Kidney epithelial cell (primary cell): Measurements from ENCODE around the gene LRCH2. TPM values are rescaled to one million over a fixed set of nuclear protein-coding genes. Genes with fewer than 3 reads are reported as not detected.

ENCODE experiments used
- DNase-seq: peaks from one replicate; pipeline ENCODE4 v3.0.0-alpha.2; 2010; ENCODE audit warnings: low read depth
- H3K27me3 ChIP-seq: 2 replicates; pipeline ENCODE4 v1.6.0; 2011; ENCODE audit warnings: low read length; ENCODE audit not compliant: control insufficient read depth, insufficient read depth
- H3K36me3 ChIP-seq: 2 replicates; pipeline ENCODE4 v1.5.1; 2011; ENCODE audit warnings: low read length; ENCODE audit not compliant: control insufficient read depth, insufficient read depth
- H3K4me3 ChIP-seq: 2 replicates; pipeline ENCODE4 v1.5.1; 2011; ENCODE audit warnings: low read depth, mild to moderate bottlenecking, control low read depth, low read length
- total RNA-seq: library from RNA; depleted of rRNA; stranded (reverse); fragments of >200 nt; gene quantifications from 2 replicates; pipeline ENCODE4 v1.2.3, GENCODE V29; 2015
- TF ChIP-seq, protein P1 (sequence below): IDR thresholded peaks from 2 replicates; pipeline ENCODE4 v1.5.1; 2011; ENCODE audit warnings: mild to moderate bottlenecking, moderate library complexity, low read length, control low read depth, inconsistent platforms; ENCODE audit not compliant: insufficient read depth, poor library complexity, severe bottlenecking

The LRCH2 gene
- total RNA-seq, 1 donor from 2014 or later = 3.7 TPM

DNA sequence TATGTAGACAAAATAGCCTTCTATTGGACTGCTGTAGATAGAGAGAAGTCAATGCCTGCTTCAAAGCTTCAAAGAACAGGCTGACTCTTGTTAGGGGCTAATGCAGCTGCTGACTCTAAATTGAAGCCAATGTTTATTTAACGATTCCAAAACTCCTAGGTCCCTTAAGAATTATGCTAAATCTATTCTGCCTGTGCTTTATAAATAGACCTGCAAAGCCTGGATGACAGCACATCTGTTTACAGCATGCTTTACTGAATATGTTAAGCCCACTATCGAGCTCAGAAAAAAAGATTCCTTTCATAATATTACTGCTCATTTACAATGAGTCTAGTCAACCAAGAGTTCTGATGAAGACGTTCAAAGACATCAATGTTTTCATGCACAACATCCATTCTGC lies 99.5 kb downstream of the LRCH2 start:
- no peak for DNase-seq
- Histone ChIP-seq H3K36me3 (no peaks in the 10 kb centered on the region), H3K4me3 (no peak overlapping the region), H3K27me3 (no peaks in the 10 kb centered on the region)
- TF ChIP-seq, protein P1, sequence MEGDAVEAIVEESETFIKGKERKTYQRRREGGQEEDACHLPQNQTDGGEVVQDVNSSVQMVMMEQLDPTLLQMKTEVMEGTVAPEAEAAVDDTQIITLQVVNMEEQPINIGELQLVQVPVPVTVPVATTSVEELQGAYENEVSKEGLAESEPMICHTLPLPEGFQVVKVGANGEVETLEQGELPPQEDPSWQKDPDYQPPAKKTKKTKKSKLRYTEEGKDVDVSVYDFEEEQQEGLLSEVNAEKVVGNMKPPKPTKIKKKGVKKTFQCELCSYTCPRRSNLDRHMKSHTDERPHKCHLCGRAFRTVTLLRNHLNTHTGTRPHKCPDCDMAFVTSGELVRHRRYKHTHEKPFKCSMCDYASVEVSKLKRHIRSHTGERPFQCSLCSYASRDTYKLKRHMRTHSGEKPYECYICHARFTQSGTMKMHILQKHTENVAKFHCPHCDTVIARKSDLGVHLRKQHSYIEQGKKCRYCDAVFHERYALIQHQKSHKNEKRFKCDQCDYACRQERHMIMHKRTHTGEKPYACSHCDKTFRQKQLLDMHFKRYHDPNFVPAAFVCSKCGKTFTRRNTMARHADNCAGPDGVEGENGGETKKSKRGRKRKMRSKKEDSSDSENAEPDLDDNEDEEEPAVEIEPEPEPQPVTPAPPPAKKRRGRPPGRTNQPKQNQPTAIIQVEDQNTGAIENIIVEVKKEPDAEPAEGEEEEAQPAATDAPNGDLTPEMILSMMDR = no peak

DNA sequence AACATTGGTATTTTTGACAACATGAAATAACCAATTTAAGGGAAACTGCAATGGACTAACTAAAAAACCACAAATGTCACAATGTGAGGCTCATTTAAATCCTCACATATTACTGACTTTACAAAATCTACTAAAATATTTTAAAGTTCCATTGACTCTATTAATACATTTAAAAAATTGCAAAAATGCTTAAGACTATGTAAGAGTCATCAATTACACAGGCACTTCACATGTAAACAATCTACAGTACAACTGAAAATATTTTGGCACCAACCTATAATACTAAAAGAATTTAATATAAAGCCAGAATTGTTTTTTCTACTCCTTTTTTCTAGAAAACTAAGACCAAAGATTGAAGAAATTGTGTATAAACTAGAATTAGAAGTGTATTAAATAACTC lies 121.5 kb downstream of the LRCH2 start:
- no peaks in the 10 kb centered on the region for H3K36me3 ChIP-seq
- no peak overlapping the region for H3K4me3 ChIP-seq
- TF ChIP-seq, protein P1 = no peak
- DNase-seq = no peak
- no peaks in the 10 kb centered on the region for H3K27me3 ChIP-seq

DNA sequence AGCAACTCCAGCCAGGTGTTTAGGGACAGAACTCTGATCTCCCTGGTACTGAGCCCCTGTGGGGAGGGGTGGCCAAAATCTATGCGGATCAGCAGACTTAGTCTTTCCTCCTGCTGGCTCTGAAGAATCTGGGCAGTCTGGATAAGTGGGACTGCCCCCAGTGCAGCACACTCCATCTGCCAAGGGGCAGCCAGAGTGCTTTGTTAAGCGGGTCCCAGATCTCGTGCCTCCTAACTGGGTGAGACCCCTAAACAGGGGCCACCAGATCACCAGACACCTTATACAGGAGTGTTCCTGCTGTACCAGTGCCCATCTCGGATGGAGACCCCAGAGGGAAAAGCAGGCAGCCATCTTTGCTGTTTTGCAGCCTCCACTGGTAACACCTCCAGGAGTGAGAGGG lies 135.0 kb downstream of the LRCH2 start:
- TF ChIP-seq, protein P1 = no peak
- no peak for DNase-seq
- Histone ChIP-seq H3K4me3 (no peak overlapping the region), H3K27me3 (no peaks in the 10 kb centered on the region), H3K36me3 (no peaks in the 10 kb centered on the region)

DNA sequence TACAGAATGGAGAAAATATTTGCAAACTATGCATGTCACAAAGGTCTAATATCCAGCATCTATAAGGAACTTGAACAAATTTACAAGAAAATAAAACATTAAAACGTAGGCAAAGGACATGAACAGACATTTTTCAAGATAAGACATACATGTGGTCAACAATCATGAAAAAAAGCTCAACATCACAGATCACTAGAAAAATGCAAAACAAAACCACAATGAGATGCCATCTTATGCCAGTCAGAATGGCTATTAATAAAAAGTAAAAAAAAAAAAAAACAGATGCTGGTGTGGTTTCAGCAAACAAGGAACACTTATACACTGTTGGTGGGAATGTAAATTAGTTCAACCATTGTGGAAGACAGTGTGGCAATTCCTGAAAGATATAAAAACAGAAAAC lies 140.7 kb downstream of the LRCH2 start:
- H3K36me3 ChIP-seq = no peaks in the 10 kb centered on the region
- H3K4me3 ChIP-seq = no peak overlapping the region
- no peaks in the 10 kb centered on the region for H3K27me3 ChIP-seq
- TF ChIP-seq, protein P1 = no peak
- DNase-seq = no peak

DNA sequence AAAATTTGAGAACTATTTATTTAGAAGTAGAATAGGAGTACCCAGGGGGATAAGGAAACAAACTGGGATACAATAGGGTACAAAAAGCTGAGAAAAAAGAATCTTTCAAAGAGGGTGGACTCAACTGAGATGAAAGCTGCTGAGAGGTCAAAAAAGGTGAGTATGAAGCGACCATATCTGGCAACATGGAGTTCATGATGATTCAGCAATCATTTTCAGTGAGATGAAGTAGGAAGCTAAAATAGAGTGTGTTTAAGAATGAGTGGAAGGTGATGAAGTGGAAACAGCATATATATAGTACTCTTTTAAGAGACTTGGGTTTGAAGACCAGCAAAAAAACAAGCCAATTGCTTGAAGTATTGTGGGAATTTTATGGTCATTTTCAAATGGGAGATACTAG lies 144.5 kb downstream of the LRCH2 start:
- Histone ChIP-seq H3K4me3 (no peak overlapping the region), H3K36me3 (no peaks in the 10 kb centered on the region)
- TF ChIP-seq, protein P1 = no peak

DNA sequence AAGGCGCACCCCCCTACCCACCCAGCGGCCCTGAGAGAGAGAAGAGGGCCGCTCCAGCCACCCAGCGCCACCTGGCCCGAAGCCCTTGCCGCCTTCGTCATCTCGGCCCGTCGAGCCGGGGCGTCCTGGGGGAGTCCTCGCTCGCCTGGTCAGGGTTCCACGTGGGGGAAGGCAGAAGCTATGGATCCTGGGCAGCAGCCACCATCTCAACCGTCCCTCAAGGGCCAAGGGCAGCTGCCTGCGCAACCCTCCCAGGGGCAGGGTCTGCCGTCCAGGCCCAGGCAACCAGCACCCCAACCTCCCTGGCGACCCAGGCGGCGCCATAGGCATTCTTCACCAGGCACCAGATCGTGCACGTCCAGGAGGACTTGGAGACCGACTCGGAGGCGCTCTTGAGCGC lies 165.0 kb downstream of the LRCH2 start:
- Histone ChIP-seq H3K27me3 (no peaks in the 10 kb centered on the region), H3K4me3 (no peak overlapping the region), H3K36me3 (no peaks in the 10 kb centered on the region)
- TF ChIP-seq, protein P1 = no peak
- no peak for DNase-seq

More for the DNA sequence above, 144.5 kb downstream of the LRCH2 start:
- DNase-seq = no peak
- H3K27me3 ChIP-seq = no peaks in the 10 kb centered on the region
